Liver (tissue), 9 donors: ENCODE data around the gene SCP2. TPM values are rescaled to one million over a fixed set of nuclear protein-coding genes. Genes with fewer than 3 reads are reported as not detected.

Source experiments
- DNase-seq: peaks from one replicate; pipeline ENCODE4 v3.0.0-alpha.2; 2017; ENCODE audit warnings: low spot score
- H3K27ac ChIP-seq, 2 donors: one replicate each; pipeline ENCODE4 v1.7.0; 2013; ENCODE audit warnings: inconsistent platforms in 2 of 2, low read length in 2 of 2, control low read depth in 1 of 2, low read depth in 1 of 2, mild to moderate bottlenecking in 1 of 2
- H3K27me3 ChIP-seq, 4 donors: one replicate each; pipeline versions ENCODE4 v1.6.1 to v1.7.0; 2013; ENCODE audit warnings: low read length in 3 of 4, inconsistent platforms in 1 of 4, mild to moderate bottlenecking in 1 of 4, moderate library complexity in 1 of 4; ENCODE audit not compliant: control insufficient read depth in 4 of 4, insufficient read depth in 4 of 4
- H3K36me3 ChIP-seq, 4 donors: one replicate each; pipeline versions ENCODE4 v1.6.1 to v1.7.0; 2013; ENCODE audit warnings: low read length in 3 of 4, mild to moderate bottlenecking in 3 of 4, low read depth in 1 of 4, moderate library complexity in 1 of 4; ENCODE audit not compliant: control insufficient read depth in 4 of 4, insufficient read depth in 3 of 4
- H3K4me1 ChIP-seq, 4 donors: one replicate each; pipeline versions ENCODE4 v1.6.1 to v1.7.0; 2013; ENCODE audit warnings: low read length in 3 of 4, mild to moderate bottlenecking in 3 of 4, moderate library complexity in 1 of 4; ENCODE audit not compliant: control insufficient read depth in 4 of 4, insufficient read depth in 4 of 4
- H3K4me3 ChIP-seq, 3 donors: one replicate each; pipeline versions ENCODE4 v1.6.1 to v1.7.0; 2013; ENCODE audit warnings: low read length in 3 of 3, control low read depth in 1 of 3, low read depth in 1 of 3, mild to moderate bottlenecking in 1 of 3
- H3K9ac ChIP-seq, 2 donors: one replicate each; pipeline ENCODE4 v1.7.0; 2013; ENCODE audit warnings: low read length in 2 of 2, mild to moderate bottlenecking in 2 of 2, moderate library complexity in 2 of 2, control low read depth in 1 of 2, low read depth in 1 of 2
- H3K9me3 ChIP-seq, 4 donors: one replicate each; pipeline versions ENCODE4 v1.6.1 to v1.7.0; 2013; ENCODE audit warnings: low read length in 3 of 4; ENCODE audit not compliant: control insufficient read depth in 4 of 4
- EGR1 ChIP-seq, 2 donors: IDR thresholded peaks; 2 replicates each; pipeline ENCODE4 v1.6.1; 2016 to 2018; ENCODE audit warnings: antibody characterized with exemption in 2 of 2, low read depth in 2 of 2
- FOXA1 ChIP-seq: IDR thresholded peaks from 2 replicates; pipeline ENCODE4 v1.6.1; 2016; ENCODE audit warnings: antibody characterized with exemption
- FOXA2 ChIP-seq: IDR thresholded peaks from 2 replicates; pipeline ENCODE4 v1.6.1; 2016; ENCODE audit warnings: antibody characterized with exemption
- GABPA ChIP-seq, 2 donors: IDR thresholded peaks in 1 of 2; conservative IDR thresholded peaks in 1 of 2; 2 replicates each; pipeline ENCODE4 v1.6.1; 2016; ENCODE audit warnings: antibody characterized with exemption in 2 of 2, mild to moderate bottlenecking in 1 of 2, moderate library complexity in 1 of 2
- HNF4A ChIP-seq, 2 donors: conservative IDR thresholded peaks; 2 replicates each; pipeline ENCODE4 v1.6.1; 2016; ENCODE audit warnings: antibody characterized with exemption in 2 of 2, mild to moderate bottlenecking in 2 of 2
- HNF4G ChIP-seq: IDR thresholded peaks from 2 replicates; pipeline ENCODE4 v1.6.1; 2016; ENCODE audit warnings: antibody characterized with exemption
- JUND ChIP-seq, 2 donors: IDR thresholded peaks; 2 replicates each; pipeline ENCODE4 v1.6.1; 2016; ENCODE audit warnings: antibody characterized with exemption in 2 of 2
- NR2F2 ChIP-seq: IDR thresholded peaks from 2 replicates; pipeline ENCODE4 v1.6.1; 2016; ENCODE audit warnings: antibody characterized with exemption
- RAD21 ChIP-seq, 2 donors: IDR thresholded peaks; 2 replicates each; pipeline ENCODE4 v1.6.1; 2016; ENCODE audit warnings: antibody characterized with exemption in 2 of 2, mild to moderate bottlenecking in 2 of 2
- RXRA ChIP-seq, 2 donors: IDR thresholded peaks; 2 replicates each; pipeline ENCODE4 v1.6.1; 2017 to 2018; ENCODE audit warnings: antibody characterized with exemption in 2 of 2, mild to moderate bottlenecking in 1 of 2
- SP1 ChIP-seq: IDR thresholded peaks from 2 replicates; pipeline ENCODE4 v1.6.1; 2018; ENCODE audit warnings: antibody characterized with exemption, mild to moderate bottlenecking
- TAF1 ChIP-seq: conservative IDR thresholded peaks from 2 replicates; pipeline ENCODE4 v1.6.1; 2016; ENCODE audit warnings: antibody characterized with exemption, mild to moderate bottlenecking
- YY1 ChIP-seq: IDR thresholded peaks from 2 replicates; pipeline ENCODE4 v1.6.1; 2016; ENCODE audit warnings: antibody characterized with exemption, mild to moderate bottlenecking
- WGBS: extraction: QIAGEN DNeasy Blood & Tissue Kit; methylation state at CpG from one replicate; pipeline ENCODE4 v1.1.7; 2013; 5-methylcytosine and 5-hydroxymethylcytosine counted together
- polyA plus RNA-seq, 2 donors: library from polyadenylated mRNA; stranded (reverse) in 1 of 2; unstranded in 1 of 2; fragments of 200-250 nt in 1 of 2; fragments of >200 nt in 1 of 2; fragmentation: Nextera tagmentation in 1 of 2; extraction: Ambion mirVana in 1 of 2; gene quantifications; one replicate each; pipeline versions ENCODE4 v1.2.1 to v1.2.3, GENCODE V29; 2013 to 2015
- total RNA-seq, 2 donors: library from RNA; depleted of rRNA; stranded (reverse); fragments of >200 nt; gene quantifications; one replicate each; pipeline ENCODE4 v1.2.3, GENCODE V29; 2014
- TF ChIP-seq, protein P1 (sequence below): IDR thresholded peaks from 2 replicates; pipeline ENCODE4 v1.6.1; 2016; ENCODE audit warnings: antibody characterized with exemption
- TF ChIP-seq, protein P2 (sequence below): IDR thresholded peaks from 2 replicates; pipeline ENCODE4 v1.6.1; 2016; ENCODE audit warnings: antibody characterized with exemption, mild to moderate bottlenecking
- TF ChIP-seq, protein P3 (sequence below): IDR thresholded peaks from 2 replicates; pipeline ENCODE4 v1.6.1; 2016; ENCODE audit warnings: antibody characterized with exemption
- TF ChIP-seq, protein P4 (sequence below): IDR thresholded peaks from 2 replicates; pipeline ENCODE4 v1.6.1; 2016; ENCODE audit warnings: antibody characterized with exemption
- TF ChIP-seq, protein P5 (sequence below): fragments of 150-350 bp; IDR thresholded peaks from 2 replicates; pipeline ENCODE4 v1.5.1; 2017; ENCODE audit warnings: improper control_type of control experiment, low read depth, low read length; ENCODE audit not compliant: missing input control
- donor health status: healthy.
- donor health status: healthy.
- donor health status: healthy.
- donor health status: healthy.
- donor health status: healthy.

The SCP2 gene
- total and polyA plus RNA-seq, 4 donors, result 122 to 811 (median 529) TPM

DNA sequence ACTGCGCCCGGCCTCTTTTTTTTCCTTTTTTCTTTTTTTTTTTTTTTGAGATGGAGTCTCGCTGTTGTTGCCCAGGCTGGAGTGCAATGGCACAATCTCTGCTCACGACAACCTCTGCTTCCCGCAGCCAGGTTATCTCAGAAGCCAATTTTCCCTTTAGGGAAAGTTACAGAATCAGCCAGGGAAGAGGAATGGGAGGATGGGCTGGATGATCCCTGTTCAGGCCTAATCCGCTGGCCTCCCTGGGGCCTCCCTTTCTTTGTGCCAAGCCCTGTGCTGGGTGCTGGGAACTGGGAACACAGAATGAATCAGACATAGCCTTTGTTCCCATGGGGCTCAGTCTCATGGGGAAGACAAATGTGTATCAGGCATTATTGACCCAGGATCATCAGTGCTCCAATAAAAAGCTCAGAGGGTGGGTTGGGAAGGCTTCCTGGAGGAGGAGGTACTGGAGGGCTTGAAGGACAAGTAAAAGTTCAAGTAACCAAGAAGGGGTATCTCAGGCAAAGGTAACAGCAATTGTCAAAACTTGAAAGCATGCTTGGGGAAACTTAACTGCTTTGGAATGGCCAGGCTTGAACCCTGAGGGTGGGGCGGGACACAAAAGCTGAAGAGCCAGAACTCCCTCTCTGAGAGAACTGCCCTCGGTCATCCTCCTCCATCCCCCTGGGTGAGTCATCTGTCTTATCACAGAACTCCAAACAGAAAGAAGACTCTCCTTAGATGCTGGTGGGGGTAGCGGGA lies 19.8 kb upstream of the SCP2 start:
- Histone ChIP-seq H3K9ac (no peak overlapping the region), H3K9me3 (no peaks in the 10 kb centered on the region), H3K4me3 (no peak overlapping the region), H3K36me3 (peaks cover 0 to 14% (median 3%) of the 10 kb centered on the region in 4 donors), H3K27ac (peak overlapping the region; percentile 1 to 63), H3K4me1 (peaks cover 19 to 76% (median 63%) of the 10 kb centered on the region in 4 donors), H3K27me3 (no peaks in the 10 kb centered on the region)
- DNase-seq, result no peak
- TF ChIP-seq, protein P1, sequence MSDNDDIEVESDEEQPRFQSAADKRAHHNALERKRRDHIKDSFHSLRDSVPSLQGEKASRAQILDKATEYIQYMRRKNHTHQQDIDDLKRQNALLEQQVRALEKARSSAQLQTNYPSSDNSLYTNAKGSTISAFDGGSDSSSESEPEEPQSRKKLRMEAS, result peak; percentile 40
- no peak for TF ChIP-seq NR2F2
- peak; percentile 63 for TF ChIP-seq SP1
- no peak for TF ChIP-seq GABPA (IDR thresholded peaks at IDR 0.05 in 1 of 2, conservative IDR thresholded peaks at IDR 0.05 in 1 of 2)
- TF ChIP-seq, protein P2, sequence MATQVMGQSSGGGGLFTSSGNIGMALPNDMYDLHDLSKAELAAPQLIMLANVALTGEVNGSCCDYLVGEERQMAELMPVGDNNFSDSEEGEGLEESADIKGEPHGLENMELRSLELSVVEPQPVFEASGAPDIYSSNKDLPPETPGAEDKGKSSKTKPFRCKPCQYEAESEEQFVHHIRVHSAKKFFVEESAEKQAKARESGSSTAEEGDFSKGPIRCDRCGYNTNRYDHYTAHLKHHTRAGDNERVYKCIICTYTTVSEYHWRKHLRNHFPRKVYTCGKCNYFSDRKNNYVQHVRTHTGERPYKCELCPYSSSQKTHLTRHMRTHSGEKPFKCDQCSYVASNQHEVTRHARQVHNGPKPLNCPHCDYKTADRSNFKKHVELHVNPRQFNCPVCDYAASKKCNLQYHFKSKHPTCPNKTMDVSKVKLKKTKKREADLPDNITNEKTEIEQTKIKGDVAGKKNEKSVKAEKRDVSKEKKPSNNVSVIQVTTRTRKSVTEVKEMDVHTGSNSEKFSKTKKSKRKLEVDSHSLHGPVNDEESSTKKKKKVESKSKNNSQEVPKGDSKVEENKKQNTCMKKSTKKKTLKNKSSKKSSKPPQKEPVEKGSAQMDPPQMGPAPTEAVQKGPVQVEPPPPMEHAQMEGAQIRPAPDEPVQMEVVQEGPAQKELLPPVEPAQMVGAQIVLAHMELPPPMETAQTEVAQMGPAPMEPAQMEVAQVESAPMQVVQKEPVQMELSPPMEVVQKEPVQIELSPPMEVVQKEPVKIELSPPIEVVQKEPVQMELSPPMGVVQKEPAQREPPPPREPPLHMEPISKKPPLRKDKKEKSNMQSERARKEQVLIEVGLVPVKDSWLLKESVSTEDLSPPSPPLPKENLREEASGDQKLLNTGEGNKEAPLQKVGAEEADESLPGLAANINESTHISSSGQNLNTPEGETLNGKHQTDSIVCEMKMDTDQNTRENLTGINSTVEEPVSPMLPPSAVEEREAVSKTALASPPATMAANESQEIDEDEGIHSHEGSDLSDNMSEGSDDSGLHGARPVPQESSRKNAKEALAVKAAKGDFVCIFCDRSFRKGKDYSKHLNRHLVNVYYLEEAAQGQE, result no peak
- TF ChIP-seq JUND (IDR thresholded peaks at IDR 0.05), result peak in 1 of 2 donors; percentile 60
- peak; percentile 53 to 72 for TF ChIP-seq RXRA (IDR thresholded peaks at IDR 0.05)
- peak; percentile 48 for TF ChIP-seq YY1
- TF ChIP-seq FOXA1, result no peak
- TF ChIP-seq, protein P3, sequence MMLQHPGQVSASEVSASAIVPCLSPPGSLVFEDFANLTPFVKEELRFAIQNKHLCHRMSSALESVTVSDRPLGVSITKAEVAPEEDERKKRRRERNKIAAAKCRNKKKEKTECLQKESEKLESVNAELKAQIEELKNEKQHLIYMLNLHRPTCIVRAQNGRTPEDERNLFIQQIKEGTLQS, result no peak
- TF ChIP-seq, protein P4, sequence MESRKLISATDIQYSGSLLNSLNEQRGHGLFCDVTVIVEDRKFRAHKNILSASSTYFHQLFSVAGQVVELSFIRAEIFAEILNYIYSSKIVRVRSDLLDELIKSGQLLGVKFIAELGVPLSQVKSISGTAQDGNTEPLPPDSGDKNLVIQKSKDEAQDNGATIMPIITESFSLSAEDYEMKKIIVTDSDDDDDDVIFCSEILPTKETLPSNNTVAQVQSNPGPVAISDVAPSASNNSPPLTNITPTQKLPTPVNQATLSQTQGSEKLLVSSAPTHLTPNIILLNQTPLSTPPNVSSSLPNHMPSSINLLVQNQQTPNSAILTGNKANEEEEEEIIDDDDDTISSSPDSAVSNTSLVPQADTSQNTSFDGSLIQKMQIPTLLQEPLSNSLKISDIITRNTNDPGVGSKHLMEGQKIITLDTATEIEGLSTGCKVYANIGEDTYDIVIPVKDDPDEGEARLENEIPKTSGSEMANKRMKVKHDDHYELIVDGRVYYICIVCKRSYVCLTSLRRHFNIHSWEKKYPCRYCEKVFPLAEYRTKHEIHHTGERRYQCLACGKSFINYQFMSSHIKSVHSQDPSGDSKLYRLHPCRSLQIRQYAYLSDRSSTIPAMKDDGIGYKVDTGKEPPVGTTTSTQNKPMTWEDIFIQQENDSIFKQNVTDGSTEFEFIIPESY, result no peak
- peak in 1 of 2 donors; percentile 45 for TF ChIP-seq EGR1 (IDR thresholded peaks at IDR 0.05; ENCODE audit: low read depth in 2 of 2)
- peak in 1 of 2 donors; percentile 12 for TF ChIP-seq RAD21 (IDR thresholded peaks at IDR 0.05)
- TF ChIP-seq, protein P5, sequence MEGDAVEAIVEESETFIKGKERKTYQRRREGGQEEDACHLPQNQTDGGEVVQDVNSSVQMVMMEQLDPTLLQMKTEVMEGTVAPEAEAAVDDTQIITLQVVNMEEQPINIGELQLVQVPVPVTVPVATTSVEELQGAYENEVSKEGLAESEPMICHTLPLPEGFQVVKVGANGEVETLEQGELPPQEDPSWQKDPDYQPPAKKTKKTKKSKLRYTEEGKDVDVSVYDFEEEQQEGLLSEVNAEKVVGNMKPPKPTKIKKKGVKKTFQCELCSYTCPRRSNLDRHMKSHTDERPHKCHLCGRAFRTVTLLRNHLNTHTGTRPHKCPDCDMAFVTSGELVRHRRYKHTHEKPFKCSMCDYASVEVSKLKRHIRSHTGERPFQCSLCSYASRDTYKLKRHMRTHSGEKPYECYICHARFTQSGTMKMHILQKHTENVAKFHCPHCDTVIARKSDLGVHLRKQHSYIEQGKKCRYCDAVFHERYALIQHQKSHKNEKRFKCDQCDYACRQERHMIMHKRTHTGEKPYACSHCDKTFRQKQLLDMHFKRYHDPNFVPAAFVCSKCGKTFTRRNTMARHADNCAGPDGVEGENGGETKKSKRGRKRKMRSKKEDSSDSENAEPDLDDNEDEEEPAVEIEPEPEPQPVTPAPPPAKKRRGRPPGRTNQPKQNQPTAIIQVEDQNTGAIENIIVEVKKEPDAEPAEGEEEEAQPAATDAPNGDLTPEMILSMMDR, result no peak
- no peak for TF ChIP-seq FOXA2
- peak in 1 of 2 donors; percentile 56 for TF ChIP-seq HNF4A (conservative IDR thresholded peaks at IDR 0.05)
- no peak for TF ChIP-seq TAF1
- TF ChIP-seq HNF4G, result no peak
- WGBS, result 54% methylated on average over 9 of the region's 9 CpGs
